ENCODE measurements around the gene PPP1R1A.

Gene PPP1R1A

GRCh38 chr12:54535474-54535873 is 53.0 kb downstream of the PPP1R1A start:
- no peak for DNase-seq (ENCODE audit: low read depth)

- DNase-seq (ENCODE audit: low read depth) = no peak
These were observed 58.9 kb downstream of the PPP1R1A start for GRCh38 chr12:54529581-54529980.

Measured in stimulated activated CD4-positive, alpha-beta T cell treated with anti-CD3 and anti-CD28 coated beads, Interleukin-2, amount 100 ng/mL, for 4 hours (primary cell).